CD4-positive, alpha-beta T cell treated with Interleukin-6 for 4 hours (primary cell): ENCODE results near the gene MTFP1.
"Not testable (repeated sequence)": the region's sequence is repeated elsewhere in the genome, so short reads cannot be mapped to it uniquely, and the experiment has no call there.

ENCODE experiments used
- DNase-seq: peaks from one replicate; pipeline ENCODE4 v3.0.0-alpha.2; 2020; ENCODE audit warnings: mixed read lengths

The MTFP1 gene

GRCh38 chr22:30427871-30428270 is 2.3 kb downstream of the MTFP1 start:
- no peak for DNase-seq

GRCh38 chr22:30429887-30430286 is 4.3 kb downstream of the MTFP1 start:
- no peak for DNase-seq

GRCh38 chr22:30430933-30431332 is 5.4 kb downstream of the MTFP1 start:
- DNase-seq = no peak

- no peak for DNase-seq
These were observed 6.5 kb downstream of the MTFP1 start for GRCh38 chr22:30432096-30432495.

- DNase-seq = no peak
These were observed 7.0 kb downstream of the MTFP1 start for GRCh38 chr22:30432520-30432919.

GRCh38 chr22:30433227-30433626 is 7.7 kb downstream of the MTFP1 start:
- no peak for DNase-seq

- DNase-seq = no peak
These were observed 8.2 kb downstream of the MTFP1 start for GRCh38 chr22:30433773-30434172.

GRCh38 chr22:30434843-30435242 is 9.3 kb downstream of the MTFP1 start:
- DNase-seq = no peak

- peak; percentile 81 for DNase-seq
These were observed 10.1 kb downstream of the MTFP1 start for GRCh38 chr22:30435674-30436126.

- no peak for DNase-seq
These were observed 10.6 kb downstream of the MTFP1 start for GRCh38 chr22:30436196-30436595.

GRCh38 chr22:30438559-30438958 is 13.0 kb downstream of the MTFP1 start:
- DNase-seq = no peak

GRCh38 chr22:30439226-30439625 is 13.7 kb downstream of the MTFP1 start:
- DNase-seq = no peak

- DNase-seq = no peak
These were observed 14.3 kb downstream of the MTFP1 start for GRCh38 chr22:30439836-30440235.

GRCh38 chr22:30441088-30441487 is 15.5 kb downstream of the MTFP1 start:
- no peak for DNase-seq

GRCh38 chr22:30444632-30445437 is 19.3 kb downstream of the MTFP1 start:
- DNase-seq = peak; percentile 40

GRCh38 chr22:30445438-30446145 is 20.0 kb downstream of the MTFP1 start:
- no peak for DNase-seq

GRCh38 chr22:30447656-30448055 is 22.1 kb downstream of the MTFP1 start:
- no peak for DNase-seq

GRCh38 chr22:30451488-30451887 is 25.9 kb downstream of the MTFP1 start:
- not testable (repeated sequence) for DNase-seq

- DNase-seq = no peak
These were observed 27.3 kb downstream of the MTFP1 start for GRCh38 chr22:30452861-30453260.

- peak; percentile 15 for DNase-seq
These were observed 28.4 kb downstream of the MTFP1 start for GRCh38 chr22:30453731-30454510.

- no peak for DNase-seq
These were observed 29.7 kb downstream of the MTFP1 start for GRCh38 chr22:30455075-30455840.

GRCh38 chr22:30457981-30458380 is 32.4 kb downstream of the MTFP1 start:
- DNase-seq = no peak
